ENCODE results near the gene ENTPD7. TPM values are rescaled to one million over a fixed set of nuclear protein-coding genes. Genes with fewer than 3 reads are reported as not detected.

ENTPD7 gene
- total and polyA plus RNA-seq, 9 of the 15 experiments (the other 6 are each of a cell fraction or from before 2014, with no cell fraction given): 1.4 to 13.9 (median 8.5) TPM

DNA sequence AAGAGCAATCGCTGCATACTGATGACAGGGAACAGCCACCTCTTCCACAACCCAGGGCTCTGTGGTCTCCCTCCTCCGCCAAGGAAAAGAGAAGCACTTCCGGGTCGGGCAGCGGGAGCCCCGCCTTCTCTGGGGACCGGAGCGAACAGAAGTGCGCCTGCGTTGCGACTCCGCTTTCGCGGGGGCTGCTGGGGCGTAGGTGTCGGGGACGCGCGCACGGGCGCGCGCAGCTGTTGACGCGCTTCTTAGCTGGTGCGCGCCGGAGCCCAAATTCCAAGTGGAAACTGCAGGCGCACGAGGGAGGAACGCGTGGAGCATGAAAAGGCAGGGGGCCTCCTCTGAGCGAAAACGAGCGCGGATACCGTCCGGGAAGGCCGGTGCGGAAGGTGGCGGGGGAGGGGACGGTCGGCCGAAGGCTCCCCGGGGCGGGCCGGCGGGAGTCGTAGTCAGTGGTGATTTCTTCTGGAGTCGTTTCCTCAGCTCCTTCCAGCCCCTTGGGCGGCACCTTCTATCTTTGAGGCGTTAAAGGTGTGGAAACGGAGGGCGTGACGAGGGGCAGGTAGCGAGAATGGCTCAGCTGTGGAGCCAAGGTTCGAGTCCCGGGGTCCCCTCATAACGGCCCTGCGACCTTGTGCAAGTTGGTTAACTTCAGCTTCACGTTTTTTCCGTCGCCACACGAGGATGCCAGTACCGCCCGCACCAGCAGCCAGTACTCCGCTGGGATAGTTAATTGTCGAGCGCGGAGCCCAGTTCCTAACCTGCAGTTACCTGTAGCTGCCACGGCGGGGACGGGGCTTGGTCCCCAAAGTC lies 72.9 kb downstream of the ENTPD7 start, which contains the start of the genes COX15 and CUTC (continued):
- TF ChIP-seq, protein P1, sequence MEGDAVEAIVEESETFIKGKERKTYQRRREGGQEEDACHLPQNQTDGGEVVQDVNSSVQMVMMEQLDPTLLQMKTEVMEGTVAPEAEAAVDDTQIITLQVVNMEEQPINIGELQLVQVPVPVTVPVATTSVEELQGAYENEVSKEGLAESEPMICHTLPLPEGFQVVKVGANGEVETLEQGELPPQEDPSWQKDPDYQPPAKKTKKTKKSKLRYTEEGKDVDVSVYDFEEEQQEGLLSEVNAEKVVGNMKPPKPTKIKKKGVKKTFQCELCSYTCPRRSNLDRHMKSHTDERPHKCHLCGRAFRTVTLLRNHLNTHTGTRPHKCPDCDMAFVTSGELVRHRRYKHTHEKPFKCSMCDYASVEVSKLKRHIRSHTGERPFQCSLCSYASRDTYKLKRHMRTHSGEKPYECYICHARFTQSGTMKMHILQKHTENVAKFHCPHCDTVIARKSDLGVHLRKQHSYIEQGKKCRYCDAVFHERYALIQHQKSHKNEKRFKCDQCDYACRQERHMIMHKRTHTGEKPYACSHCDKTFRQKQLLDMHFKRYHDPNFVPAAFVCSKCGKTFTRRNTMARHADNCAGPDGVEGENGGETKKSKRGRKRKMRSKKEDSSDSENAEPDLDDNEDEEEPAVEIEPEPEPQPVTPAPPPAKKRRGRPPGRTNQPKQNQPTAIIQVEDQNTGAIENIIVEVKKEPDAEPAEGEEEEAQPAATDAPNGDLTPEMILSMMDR (IDR thresholded peaks at IDR 0.05 in 2 of 3, conservative IDR thresholded peaks at IDR 0.05 in 1 of 3; ENCODE audit: insufficient read depth in 2 of 3, low read depth in 1 of 3, low read length in 3 of 3): peak; percentile 18 to 36 (median 31); a peak in 4 of 6 replicates
- TF ChIP-seq LCOR (CRISPR knock-in tag; IDR thresholded peaks at IDR 0.05) (peak; percentile 40; the same call in 1 of the 2 replicates), ZNF561 (CRISPR knock-in tag; conservative IDR thresholded peaks at IDR 0.05) (no peak), EP300 (IDR thresholded peaks at IDR 0.05; ENCODE audit: low read length) (no peak), FOXK1 (CRISPR knock-in tag; IDR thresholded peaks at IDR 0.05; ENCODE audit: borderline replicate concordance) (no peak), BRD4 (IDR thresholded peaks at IDR 0.05) (no peak), KLF16 (IDR thresholded peaks at IDR 0.05) (no peak), JUN (IDR thresholded peaks at IDR 0.05; ENCODE audit: borderline replicate concordance, low read depth, low read length) (no peak), JUN (CRISPR knock-in tag; IDR thresholded peaks at IDR 0.05; ENCODE audit: borderline replicate concordance) (no peak), ARID1B (IDR thresholded peaks at IDR 0.05) (0 out of 2 replicates have a peak, but pooled peaks have one; percentile 5), DIDO1 (tag; IDR thresholded peaks at IDR 0.05; ENCODE audit: low read depth) (0 out of 2 replicates have a peak, but pooled peaks have one; percentile 43), NFE2L1 (tag; IDR thresholded peaks at IDR 0.05; ENCODE audit: borderline replicate concordance, low read depth) (no peak), NFXL1 (CRISPR knock-in tag; IDR thresholded peaks at IDR 0.05) (no peak), ILK (tag; IDR thresholded peaks at IDR 0.05; ENCODE audit: borderline replicate concordance, low read depth) (no peak), NR1H2 (CRISPR knock-in tag; IDR thresholded peaks at IDR 0.05) (no peak), PHF20 (IDR thresholded peaks at IDR 0.05; ENCODE audit: partially characterized antibody) (no peak), CAMTA2 (CRISPR knock-in tag; conservative IDR thresholded peaks at IDR 0.05) (no peak), ELF4 (CRISPR knock-in tag; IDR thresholded peaks at IDR 0.05) (no peak)
- TF ChIP-seq, protein P2, sequence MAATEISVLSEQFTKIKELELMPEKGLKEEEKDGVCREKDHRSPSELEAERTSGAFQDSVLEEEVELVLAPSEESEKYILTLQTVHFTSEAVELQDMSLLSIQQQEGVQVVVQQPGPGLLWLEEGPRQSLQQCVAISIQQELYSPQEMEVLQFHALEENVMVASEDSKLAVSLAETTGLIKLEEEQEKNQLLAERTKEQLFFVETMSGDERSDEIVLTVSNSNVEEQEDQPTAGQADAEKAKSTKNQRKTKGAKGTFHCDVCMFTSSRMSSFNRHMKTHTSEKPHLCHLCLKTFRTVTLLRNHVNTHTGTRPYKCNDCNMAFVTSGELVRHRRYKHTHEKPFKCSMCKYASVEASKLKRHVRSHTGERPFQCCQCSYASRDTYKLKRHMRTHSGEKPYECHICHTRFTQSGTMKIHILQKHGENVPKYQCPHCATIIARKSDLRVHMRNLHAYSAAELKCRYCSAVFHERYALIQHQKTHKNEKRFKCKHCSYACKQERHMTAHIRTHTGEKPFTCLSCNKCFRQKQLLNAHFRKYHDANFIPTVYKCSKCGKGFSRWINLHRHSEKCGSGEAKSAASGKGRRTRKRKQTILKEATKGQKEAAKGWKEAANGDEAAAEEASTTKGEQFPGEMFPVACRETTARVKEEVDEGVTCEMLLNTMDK (IDR thresholded peaks at IDR 0.05; ENCODE audit: borderline replicate concordance, insufficient read depth, low read depth, low read length, poor library complexity, severe bottlenecking): no peak
- TF ChIP-seq, protein P3, sequence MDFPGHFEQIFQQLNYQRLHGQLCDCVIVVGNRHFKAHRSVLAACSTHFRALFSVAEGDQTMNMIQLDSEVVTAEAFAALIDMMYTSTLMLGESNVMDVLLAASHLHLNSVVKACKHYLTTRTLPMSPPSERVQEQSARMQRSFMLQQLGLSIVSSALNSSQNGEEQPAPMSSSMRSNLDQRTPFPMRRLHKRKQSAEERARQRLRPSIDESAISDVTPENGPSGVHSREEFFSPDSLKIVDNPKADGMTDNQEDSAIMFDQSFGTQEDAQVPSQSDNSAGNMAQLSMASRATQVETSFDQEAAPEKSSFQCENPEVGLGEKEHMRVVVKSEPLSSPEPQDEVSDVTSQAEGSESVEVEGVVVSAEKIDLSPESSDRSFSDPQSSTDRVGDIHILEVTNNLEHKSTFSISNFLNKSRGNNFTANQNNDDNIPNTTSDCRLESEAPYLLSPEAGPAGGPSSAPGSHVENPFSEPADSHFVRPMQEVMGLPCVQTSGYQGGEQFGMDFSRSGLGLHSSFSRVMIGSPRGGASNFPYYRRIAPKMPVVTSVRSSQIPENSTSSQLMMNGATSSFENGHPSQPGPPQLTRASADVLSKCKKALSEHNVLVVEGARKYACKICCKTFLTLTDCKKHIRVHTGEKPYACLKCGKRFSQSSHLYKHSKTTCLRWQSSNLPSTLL (IDR thresholded peaks at IDR 0.05): no peak
- TF ChIP-seq, protein P4, sequence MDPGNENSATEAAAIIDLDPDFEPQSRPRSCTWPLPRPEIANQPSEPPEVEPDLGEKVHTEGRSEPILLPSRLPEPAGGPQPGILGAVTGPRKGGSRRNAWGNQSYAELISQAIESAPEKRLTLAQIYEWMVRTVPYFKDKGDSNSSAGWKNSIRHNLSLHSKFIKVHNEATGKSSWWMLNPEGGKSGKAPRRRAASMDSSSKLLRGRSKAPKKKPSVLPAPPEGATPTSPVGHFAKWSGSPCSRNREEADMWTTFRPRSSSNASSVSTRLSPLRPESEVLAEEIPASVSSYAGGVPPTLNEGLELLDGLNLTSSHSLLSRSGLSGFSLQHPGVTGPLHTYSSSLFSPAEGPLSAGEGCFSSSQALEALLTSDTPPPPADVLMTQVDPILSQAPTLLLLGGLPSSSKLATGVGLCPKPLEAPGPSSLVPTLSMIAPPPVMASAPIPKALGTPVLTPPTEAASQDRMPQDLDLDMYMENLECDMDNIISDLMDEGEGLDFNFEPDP (CRISPR knock-in tag; IDR thresholded peaks at IDR 0.05): no peak
